HepG2 (cell line): Measurements from ENCODE around the gene PTPRN. TPM values are rescaled to one million over a fixed set of nuclear protein-coding genes. Genes with fewer than 3 reads are reported as not detected.

Experiments
- BORCS8-MEF2B ChIP-seq: sonication (generic); formaldehyde crosslinking; IDR thresholded peaks from 2 replicates; pipeline ENCODE4 v1.8.0; 2022; ENCODE audit warnings: mild to moderate bottlenecking, missing genetic modification reagents
- BRF2 ChIP-seq: sonication (generic); formaldehyde crosslinking; IDR thresholded peaks from 2 replicates; pipeline ENCODE4 v1.8.1; 2022; ENCODE audit warnings: mild to moderate bottlenecking, missing genetic modification reagents
- E2F2 ChIP-seq: sonication (generic); formaldehyde crosslinking; IDR thresholded peaks from 2 replicates; pipeline ENCODE4 v1.4.0; 2020; ENCODE audit warnings: missing genetic modification reagents, borderline replicate concordance
- FOXC1 ChIP-seq: sonication (generic); formaldehyde crosslinking; IDR thresholded peaks from 2 replicates; pipeline ENCODE4 v1.8.0; 2022; ENCODE audit warnings: mild to moderate bottlenecking, missing genetic modification reagents, borderline replicate concordance
- KAT2B ChIP-seq: fragments of 150-350 bp; IDR thresholded peaks from 2 replicates; pipeline ENCODE4 v1.6.1; 2014; ENCODE audit warnings: low read depth, low read length, borderline replicate concordance
- KDM4B ChIP-seq: sonication (generic); formaldehyde crosslinking; IDR thresholded peaks from 2 replicates; pipeline ENCODE4 v1.4.0; 2020; ENCODE audit warnings: missing genetic modification reagents
- MEIS2 ChIP-seq: sonication (generic); formaldehyde crosslinking; IDR thresholded peaks from 2 replicates; pipeline ENCODE4 v1.9.0; 2021; ENCODE audit warnings: mild to moderate bottlenecking, missing genetic modification reagents
- MLXIP ChIP-seq: sonication (generic); formaldehyde crosslinking; IDR thresholded peaks from 2 replicates; pipeline ENCODE4 v1.9.0; 2021; ENCODE audit warnings: missing genetic modification reagents, borderline replicate concordance
- NFIC ChIP-seq: IDR thresholded peaks from 2 replicates; pipeline ENCODE4 v1.6.1; 2012; ENCODE audit warnings: mild to moderate bottlenecking, low read length, inconsistent platforms
- SOX13 ChIP-seq, 3 experiments: fragments of 450-650 bp in 1 of 3; sonication (generic) in 1 of 3; formaldehyde crosslinking in 1 of 3; IDR thresholded peaks in 2 of 3; conservative IDR thresholded peaks in 1 of 3; 2 replicates each; pipeline versions ENCODE4 v1.5.0 to v1.6.1; 2016 to 2020; ENCODE audit warnings: antibody characterized with exemption in 1 of 3, mild to moderate bottlenecking in 1 of 3, missing compliant biosample characterization in 1 of 3, missing genetic modification reagents in 1 of 3, moderate library complexity in 1 of 3
- TAF1 ChIP-seq: sonication (generic); formaldehyde crosslinking; IDR thresholded peaks from 2 replicates; pipeline ENCODE4 v1.4.0; 2020; ENCODE audit warnings: missing genetic modification reagents
- ZNF180 ChIP-seq: sonication (generic); formaldehyde crosslinking; IDR thresholded peaks from 2 replicates; pipeline ENCODE4 v1.4.0; 2020; ENCODE audit warnings: low read depth, missing genetic modification reagents, borderline replicate concordance
- ZNF205 ChIP-seq: IDR thresholded peaks from 2 replicates; pipeline ENCODE4 v1.6.1; 2018; ENCODE audit warnings: missing biosample characterization, missing genetic modification reagents
- ZNF224 ChIP-seq: sonication (generic); formaldehyde crosslinking; IDR thresholded peaks from 2 replicates; pipeline ENCODE4 v1.5.0; 2020; ENCODE audit warnings: mild to moderate bottlenecking, missing genetic modification reagents
- ZNF225 ChIP-seq: sonication (generic); formaldehyde crosslinking; IDR thresholded peaks from 2 replicates; pipeline ENCODE4 v1.4.0; 2020; ENCODE audit warnings: mild to moderate bottlenecking, missing genetic modification reagents
- ZNF292 ChIP-seq: sonication (generic); formaldehyde crosslinking; IDR thresholded peaks from 2 replicates; pipeline ENCODE4 v1.8.1; 2022; ENCODE audit warnings: mild to moderate bottlenecking, low read depth, missing genetic modification reagents, borderline replicate concordance
- ZNF44 ChIP-seq: sonication (generic); formaldehyde crosslinking; IDR thresholded peaks from 2 replicates; pipeline ENCODE4 v1.5.1; 2020; ENCODE audit warnings: mild to moderate bottlenecking, missing genetic modification reagents
- ZNF468 ChIP-seq: sonication (generic); formaldehyde crosslinking; IDR thresholded peaks from 2 replicates; pipeline ENCODE4 v1.8.0; 2022; ENCODE audit warnings: mild to moderate bottlenecking, moderate library complexity, missing genetic modification reagents
- ZNF547 ChIP-seq: sonication (generic); formaldehyde crosslinking; IDR thresholded peaks from 2 replicates; pipeline ENCODE4 v1.5.1; 2020; ENCODE audit warnings: mild to moderate bottlenecking, missing genetic modification reagents
- ZNF747 ChIP-seq: sonication (generic); formaldehyde crosslinking; IDR thresholded peaks from 2 replicates; pipeline ENCODE4 v1.8.1; 2023; ENCODE audit warnings: missing genetic modification reagents, mild to moderate bottlenecking, borderline replicate concordance
- ZNF878 ChIP-seq: sonication (generic); formaldehyde crosslinking; IDR thresholded peaks from 2 replicates; pipeline ENCODE4 v1.8.1; 2023; ENCODE audit warnings: mild to moderate bottlenecking, missing genetic modification reagents, moderate library complexity
- polyA plus RNA-seq, 8 experiments: library from polyadenylated mRNA; depleted of rRNA in 3 of 8; stranded (reverse) in 7 of 8; unstranded in 1 of 8; fragments of >200 nt; fragmentation: Illumina TruSeq in 4 of 8; extraction: Trizol in 4 of 8; gene quantifications; 2 replicates each; pipeline versions ENCODE4 v1.2.1 to v1.2.3, GENCODE V29; 2011 to 2016; ENCODE audit warnings: low read depth in 4 of 8, missing spikeins in 1 of 8, mixed read lengths in 1 of 8; ENCODE audit not compliant: insufficient read depth in 1 of 8
- total RNA-seq, 5 experiments: library from RNA; depleted of rRNA; stranded (reverse); fragments of >200 nt; fragmentation: Illumina TruSeq; extraction: Trizol; gene quantifications; 2 replicates each; pipeline ENCODE4 v1.2.3, GENCODE V29; 2016; ENCODE audit warnings: low read depth in 1 of 5
- TF ChIP-seq, protein P1 (sequence below): sonication (generic); formaldehyde crosslinking; IDR thresholded peaks from 2 replicates; pipeline ENCODE4 v1.5.0; 2020; ENCODE audit warnings: missing genetic modification reagents

PTPRN gene
- total and polyA plus RNA-seq, 2 of the 13 experiments (the other 11 are each of a cell fraction or from before 2014, with no cell fraction given): 0.26 TPM; not detected in 1

DNA sequence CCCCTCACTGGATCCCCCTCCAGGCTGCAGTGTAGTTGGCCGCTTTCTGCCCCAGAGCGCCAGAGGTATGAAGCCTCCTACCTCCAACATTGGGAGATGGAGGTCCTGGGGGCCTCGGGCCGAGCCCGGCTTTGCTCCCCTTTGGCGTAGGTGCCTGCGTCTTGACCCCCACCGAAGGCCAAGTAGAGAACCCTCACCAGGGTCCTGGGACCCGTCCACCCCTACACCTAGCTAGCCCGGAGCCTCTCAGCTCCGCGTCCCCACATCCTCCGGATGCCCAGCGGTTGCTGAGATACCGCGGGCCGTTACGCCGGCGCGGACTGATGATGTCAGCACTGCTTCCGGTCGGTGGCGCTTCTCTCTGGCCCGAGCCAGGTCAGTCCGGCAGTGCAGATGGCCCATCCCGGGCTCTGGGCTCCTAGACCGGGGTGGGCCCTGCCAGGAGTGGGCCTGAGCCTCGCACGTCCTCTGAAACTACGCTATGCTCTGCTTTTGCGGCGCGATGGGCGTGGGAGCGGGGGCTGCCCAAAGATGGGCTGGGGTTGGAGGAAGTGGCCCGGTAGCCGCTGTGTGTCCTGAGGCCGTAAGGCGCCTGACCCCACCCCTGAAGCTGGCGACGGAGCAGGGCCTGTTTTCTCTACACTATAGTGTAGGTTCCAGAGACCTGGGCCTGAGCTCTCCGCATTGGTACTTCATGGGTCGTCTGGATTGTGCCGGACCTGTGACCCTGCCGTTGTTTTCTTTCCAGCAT, 63.9 kb downstream of the PTPRN start, which contains the start of the genes GLB1L and STK16 (continued):
- TF ChIP-seq FOXC1 (CRISPR knock-in tag) (peak; percentile 97), ZNF292 (CRISPR knock-in tag) (0 out of 2 replicates have a peak, but pooled peaks have one; percentile 70), MLXIP (no peak), ZNF225 (CRISPR knock-in tag) (peak; percentile 95), ZNF44 (CRISPR knock-in tag) (0 out of 2 replicates have a peak, but pooled peaks have one; percentile 68), BRF2 (CRISPR knock-in tag) (no peak), ZNF747 (peak; percentile 93), ZNF180 (0 out of 2 replicates have a peak, but pooled peaks have one; percentile 16), ZNF205 (CRISPR knock-in tag) (peak; percentile 75), KDM4B (CRISPR knock-in tag) (no peak; the same call in 1 of the 2 replicates), ZNF547 (CRISPR knock-in tag) (peak; percentile 91), MEIS2 (peak; percentile 55; the same call in 1 of the 2 replicates), ZNF468 (CRISPR knock-in tag) (no peak), BORCS8-MEF2B (CRISPR knock-in tag) (peak; percentile 97), TAF1 (CRISPR knock-in tag) (peak; percentile 96), ZNF224 (CRISPR knock-in tag) (no peak), ZNF878 (CRISPR knock-in tag) (no peak), SOX13 (IDR thresholded peaks at IDR 0.05) (no peak), SOX13 (CRISPR knock-in tag; conservative IDR thresholded peaks at IDR 0.05 in 1 of 2, IDR thresholded peaks at IDR 0.05 in 1 of 2) (peak in 1 of 2 experiments; percentile 47; a peak in 2 of 4 replicates), NFIC (no peak), E2F2 (peak; percentile 86; the same call in 1 of the 2 replicates), KAT2B (no peak)
- TF ChIP-seq, protein P1, sequence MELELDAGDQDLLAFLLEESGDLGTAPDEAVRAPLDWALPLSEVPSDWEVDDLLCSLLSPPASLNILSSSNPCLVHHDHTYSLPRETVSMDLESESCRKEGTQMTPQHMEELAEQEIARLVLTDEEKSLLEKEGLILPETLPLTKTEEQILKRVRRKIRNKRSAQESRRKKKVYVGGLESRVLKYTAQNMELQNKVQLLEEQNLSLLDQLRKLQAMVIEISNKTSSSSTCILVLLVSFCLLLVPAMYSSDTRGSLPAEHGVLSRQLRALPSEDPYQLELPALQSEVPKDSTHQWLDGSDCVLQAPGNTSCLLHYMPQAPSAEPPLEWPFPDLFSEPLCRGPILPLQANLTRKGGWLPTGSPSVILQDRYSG (CRISPR knock-in tag): 0 out of 2 replicates have a peak, but pooled peaks have one; percentile 9
